CD4-positive, CD25-positive, alpha-beta regulatory T cell (primary cell): ENCODE results near the gene FABP1. TPM values are rescaled to one million over a fixed set of nuclear protein-coding genes. Genes with fewer than 3 reads are reported as not detected.
A peak's percentile ranks its signal among the peaks of the same experiment; 100 is the strongest.

ENCODE experiments used
- ATAC-seq, 2 donors: fragments of 150-1000 bp; cut with Tn5 transposase; one replicate each; pipeline ENCODE4 v1.10.0; 2021; ENCODE audit warnings: low read depth in 2 of 2, moderate number of reproducible peaks in 2 of 2, moderate library complexity in 1 of 2
- DNase-seq, 3 donors: peaks; one replicate each; pipeline versions ENCODE4 v3.0.0 to v3.0.0-alpha.2; 2012 to 2022; ENCODE audit warnings: mixed read lengths in 1 of 3
- H3K27ac ChIP-seq: one replicate; pipeline ENCODE4 v1.7.0; 2013; ENCODE audit warnings: mild to moderate bottlenecking, low read length; ENCODE audit not compliant: insufficient read depth, poor library complexity, severe bottlenecking
- H3K27me3 ChIP-seq: one replicate; pipeline ENCODE4 v1.7.0; 2013; ENCODE audit warnings: low read length; ENCODE audit not compliant: control insufficient read depth, insufficient read depth
- H3K36me3 ChIP-seq: one replicate; pipeline ENCODE4 v1.7.0; 2013; ENCODE audit warnings: mild to moderate bottlenecking, low read length, moderate library complexity; ENCODE audit not compliant: control insufficient read depth, insufficient read depth
- H3K4me1 ChIP-seq: 2 replicates; pipeline ENCODE4 v1.7.0; 2013; ENCODE audit warnings: mild to moderate bottlenecking, low read length; ENCODE audit not compliant: insufficient read depth, control insufficient read depth, poor library complexity, severe bottlenecking
- H3K4me3 ChIP-seq: one replicate; pipeline ENCODE4 v1.7.0; 2013; ENCODE audit warnings: low read depth, mild to moderate bottlenecking, low read length, moderate library complexity
- H3K9me3 ChIP-seq, 2 experiments: 1 replicate in 1 of 2; 2 replicates in 1 of 2; pipeline ENCODE4 v1.7.0; 2013; ENCODE audit warnings: low read length in 2 of 2, mild to moderate bottlenecking in 1 of 2, moderate library complexity in 1 of 2; ENCODE audit not compliant: control insufficient read depth in 2 of 2
- H3K27ac Mint-ChIP-seq, 3 donors: one replicate each; pipeline ENCODE4 v1.8.0; 2020 to 2022; ENCODE audit warnings: mild to moderate bottlenecking in 3 of 3, mixed read lengths in 3 of 3, moderate library complexity in 2 of 3
- H3K27me3 Mint-ChIP-seq: one replicate; pipeline ENCODE4 v1.8.0; 2022; ENCODE audit warnings: mild to moderate bottlenecking, mixed read lengths
- H3K36me3 Mint-ChIP-seq: one replicate; pipeline ENCODE4 v1.8.0; 2020; ENCODE audit warnings: mixed read lengths
- H3K4me1 Mint-ChIP-seq, 4 donors: one replicate each; pipeline ENCODE4 v1.8.0; 2020 to 2022; ENCODE audit warnings: mixed read lengths in 4 of 4, mild to moderate bottlenecking in 1 of 4
- H3K4me3 Mint-ChIP-seq, 4 donors: one replicate each; pipeline ENCODE4 v1.8.0; 2020 to 2022; ENCODE audit warnings: mild to moderate bottlenecking in 4 of 4, mixed read lengths in 4 of 4, moderate library complexity in 3 of 4
- H3K9me3 Mint-ChIP-seq, 7 donors: one replicate each; pipeline ENCODE4 v1.8.0; 2020 to 2022; ENCODE audit warnings: mixed read lengths in 7 of 7, mild to moderate bottlenecking in 3 of 7, moderate library complexity in 2 of 7
- polyA plus RNA-seq, 4 donors: library from polyadenylated mRNA; unstranded; fragments of 300-500 nt; fragmentation: Illumina TruSeq; gene quantifications; one replicate each; pipeline ENCODE4 v1.2.3, GENCODE V29; 2021
- total RNA-seq: library from RNA; stranded (reverse); gene quantifications from one replicate; pipeline ENCODE4 v1.2.3, GENCODE V29; 2022

Gene FABP1
- total and polyA plus RNA-seq, 5 donors from 2014 or later: not detected

- Histone ChIP-seq H3K4me3 (no peak overlapping the region), H3K27me3 (peaks cover 12% of the 10 kb centered on the region), H3K36me3 (no peaks in the 10 kb centered on the region), H3K27ac (no peak overlapping the region), H3K9me3 (no peaks in the 10 kb centered on the region), H3K4me1 (no peaks in the 10 kb centered on the region)
- no peak overlapping the region for H3K4me3 Mint-ChIP-seq
- no peaks in the 10 kb centered on the region for H3K4me1 Mint-ChIP-seq
- H3K36me3 Mint-ChIP-seq: no peaks in the 10 kb centered on the region
- H3K9me3 Mint-ChIP-seq: peaks cover 0 to 4% (median under 1%) of the 10 kb centered on the region in 7 donors
- peaks cover 47% of the 10 kb centered on the region for H3K27me3 Mint-ChIP-seq
- DNase-seq (no peak), ATAC-seq (no peak)
- H3K27ac Mint-ChIP-seq: no peak overlapping the region
Measured at GRCh38 chr2:88136817-88137216, 9.0 kb upstream of the FABP1 start.

GRCh38 chr2:88133875-88134274 lies 6.0 kb upstream of the FABP1 start:
- Mint-ChIP-seq H3K4me1 (peaks cover 0 to 2% (median 0%) of the 10 kb centered on the region in 4 donors), H3K27me3 (peaks cover 32% of the 10 kb centered on the region), H3K9me3 (peaks cover 0 to 2% (median 0%) of the 10 kb centered on the region in 7 donors), H3K36me3 (no peaks in the 10 kb centered on the region), H3K4me3 (no peak overlapping the region), H3K27ac (no peak overlapping the region)
- Histone ChIP-seq H3K36me3 (no peaks in the 10 kb centered on the region), H3K4me1 (no peaks in the 10 kb centered on the region), H3K4me3 (no peak overlapping the region), H3K27me3 (peaks cover 9% of the 10 kb centered on the region), H3K9me3 (no peaks in the 10 kb centered on the region), H3K27ac (no peak overlapping the region)
- no peak for DNase-seq
- ATAC-seq: no peak

GRCh38 chr2:88131999-88132368 lies 4.1 kb upstream of the FABP1 start:
- H3K27ac Mint-ChIP-seq: no peak overlapping the region
- Histone ChIP-seq H3K36me3 (no peaks in the 10 kb centered on the region), H3K9me3 (no peaks in the 10 kb centered on the region), H3K4me3 (no peak overlapping the region), H3K27ac (no peak overlapping the region), H3K27me3 (peaks cover 5% of the 10 kb centered on the region), H3K4me1 (no peaks in the 10 kb centered on the region)
- ATAC-seq (no peak), DNase-seq (no peak)
- H3K9me3 Mint-ChIP-seq: peaks cover 0 to 2% (median 0%) of the 10 kb centered on the region in 7 donors
- peaks cover 0 to 2% (median 0%) of the 10 kb centered on the region in 4 donors for H3K4me1 Mint-ChIP-seq
- H3K27me3 Mint-ChIP-seq: peaks cover 37% of the 10 kb centered on the region
- H3K4me3 Mint-ChIP-seq: no peak overlapping the region
- H3K36me3 Mint-ChIP-seq: no peaks in the 10 kb centered on the region

DNA sequence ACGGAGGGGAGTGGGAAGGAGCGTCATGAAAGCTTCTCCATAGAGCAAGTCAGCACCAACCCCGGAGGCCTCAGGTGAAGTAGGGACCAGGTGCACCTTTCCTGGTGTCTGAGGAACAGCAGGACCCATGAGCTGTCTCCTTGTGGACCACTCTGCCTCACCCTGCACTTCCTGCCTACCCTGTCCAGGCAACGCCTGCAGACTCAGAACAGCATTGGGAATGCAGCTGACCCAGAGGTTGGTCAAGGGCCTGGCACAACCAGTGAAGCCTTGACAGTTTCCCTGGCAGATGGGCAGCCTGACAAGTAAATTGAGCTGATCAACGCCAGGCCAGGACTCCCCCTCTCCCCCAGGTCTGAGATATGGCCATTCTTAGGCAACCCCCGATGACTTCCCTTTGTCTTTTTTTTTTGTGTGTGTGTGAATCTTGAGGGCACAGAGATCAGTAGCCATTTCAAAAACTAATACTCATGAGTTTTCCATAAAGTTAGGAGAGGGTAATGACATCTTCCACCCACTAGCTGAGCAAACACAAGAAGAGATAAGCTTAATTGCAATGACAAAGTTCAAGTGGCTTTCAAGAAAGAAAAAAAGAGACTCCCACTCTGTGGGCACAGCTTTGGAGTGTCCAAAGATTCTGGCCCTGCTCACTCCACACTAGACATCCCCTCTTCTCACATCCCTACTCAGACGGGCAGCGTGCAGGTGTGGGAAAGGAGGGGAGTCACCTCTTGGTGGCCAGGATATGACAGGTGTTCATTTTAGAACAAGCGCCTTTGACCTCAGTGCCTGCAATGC lies 3.5 kb upstream of the FABP1 start:
- Histone ChIP-seq H3K4me1 (no peaks in the 10 kb centered on the region), H3K4me3 (no peak overlapping the region), H3K9me3 (no peaks in the 10 kb centered on the region), H3K27ac (no peak overlapping the region), H3K27me3 (peaks cover 5% of the 10 kb centered on the region), H3K36me3 (no peaks in the 10 kb centered on the region)
- Mint-ChIP-seq H3K4me1 (peaks cover 0 to 2% (median 0%) of the 10 kb centered on the region in 4 donors), H3K27ac (no peak overlapping the region), H3K36me3 (no peaks in the 10 kb centered on the region), H3K9me3 (peaks cover 0 to 2% (median 0%) of the 10 kb centered on the region in 7 donors), H3K4me3 (no peak overlapping the region), H3K27me3 (peaks cover 37% of the 10 kb centered on the region)
- no peak for DNase-seq
- no peak for ATAC-seq

DNA sequence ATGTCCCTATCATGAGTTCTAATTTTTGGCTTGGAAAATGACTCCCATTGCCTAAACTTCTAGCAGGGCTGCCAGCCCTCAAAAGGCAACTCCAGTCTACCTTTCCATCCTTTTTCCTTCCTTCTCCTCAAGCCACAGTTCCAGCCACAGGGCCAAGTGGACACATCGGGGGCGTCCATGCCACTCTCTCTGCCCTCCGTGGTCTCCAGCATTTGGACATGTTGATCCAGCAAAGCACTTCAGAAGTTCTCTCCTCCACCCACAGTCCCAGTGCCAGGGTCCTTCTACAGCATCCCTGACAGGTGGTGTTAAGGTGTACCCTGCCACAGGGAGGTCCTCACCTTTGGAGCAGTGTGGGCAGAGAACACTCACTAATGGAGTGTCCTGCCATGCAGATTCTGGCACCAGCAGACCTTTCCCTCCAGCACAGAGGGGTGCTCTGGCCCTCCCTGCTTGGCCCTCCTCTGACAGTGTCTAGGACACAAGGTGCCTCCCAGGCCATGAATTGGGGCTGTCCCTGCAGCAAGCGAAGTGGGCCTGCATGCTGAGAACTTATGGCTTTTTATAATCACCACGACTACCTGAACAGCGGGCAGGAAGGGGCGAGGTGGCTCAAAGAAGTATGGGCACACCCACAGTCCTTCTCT lies 1.6 kb upstream of the FABP1 start:
- Histone ChIP-seq H3K36me3 (no peaks in the 10 kb centered on the region), H3K27me3 (peaks cover 2% of the 10 kb centered on the region), H3K9me3 (no peaks in the 10 kb centered on the region), H3K4me3 (no peak overlapping the region), H3K27ac (no peak overlapping the region), H3K4me1 (no peaks in the 10 kb centered on the region)
- no peak for ATAC-seq
- DNase-seq: no peak
- Mint-ChIP-seq H3K4me1 (peaks cover 0 to 2% (median 0%) of the 10 kb centered on the region in 4 donors), H3K36me3 (no peaks in the 10 kb centered on the region), H3K27ac (peak overlapping the region in 1 of 3 donors; percentile 81), H3K4me3 (no peak overlapping the region), H3K9me3 (peaks cover 0 to 1% (median 0%) of the 10 kb centered on the region in 7 donors), H3K27me3 (peaks cover 28% of the 10 kb centered on the region)

- H3K36me3 Mint-ChIP-seq: no peaks in the 10 kb centered on the region
- H3K9me3 Mint-ChIP-seq: peaks cover 0 to 1% (median 0%) of the 10 kb centered on the region in 7 donors
Measured at GRCh38 chr2:88128654-88129312, 921 bp upstream of the FABP1 start.

DNA sequence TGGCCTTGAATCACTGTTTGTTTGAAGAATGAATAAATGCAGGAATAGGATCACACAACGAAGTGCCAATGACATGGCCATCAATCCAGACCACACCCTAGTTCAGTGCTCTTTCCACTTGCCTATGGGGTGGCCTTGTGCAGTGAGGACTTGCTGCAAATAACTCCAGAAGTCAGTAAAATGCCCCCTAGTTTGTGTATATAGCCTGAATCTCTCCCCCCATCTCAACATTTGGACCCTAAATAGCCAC lies 299 bp downstream of the FABP1 start:
- no peak for ATAC-seq
- H3K9me3 ChIP-seq: no peaks in the 10 kb centered on the region
- Mint-ChIP-seq H3K4me1 (peaks cover 0 to 2% (median 0%) of the 10 kb centered on the region in 4 donors), H3K36me3 (no peaks in the 10 kb centered on the region), H3K27ac (no peak overlapping the region), H3K4me3 (no peak overlapping the region), H3K27me3 (peaks cover 22% of the 10 kb centered on the region), H3K9me3 (peaks cover 0 to 1% (median 0%) of the 10 kb centered on the region in 7 donors)
- no peak for DNase-seq
- no peaks in the 10 kb centered on the region for H3K36me3 ChIP-seq
- no peak overlapping the region for H3K27ac ChIP-seq
- H3K27me3 ChIP-seq: no peaks in the 10 kb centered on the region
- H3K4me1 ChIP-seq: no peaks in the 10 kb centered on the region
- H3K4me3 ChIP-seq: no peak overlapping the region

More at GRCh38 chr2:88128654-88129312, 921 bp upstream of the FABP1 start:
- Mint-ChIP-seq H3K27ac (no peak overlapping the region), H3K4me1 (peaks cover 0 to 2% (median 0%) of the 10 kb centered on the region in 4 donors), H3K27me3 (peaks cover 22% of the 10 kb centered on the region), H3K4me3 (no peak overlapping the region)
- no peak for ATAC-seq
- no peaks in the 10 kb centered on the region for H3K9me3 ChIP-seq
- no peak overlapping the region for H3K4me3 ChIP-seq
- H3K27ac ChIP-seq: no peak overlapping the region
- H3K4me1 ChIP-seq: no peaks in the 10 kb centered on the region
- H3K36me3 ChIP-seq: no peaks in the 10 kb centered on the region
- no peak for DNase-seq
- peaks cover 2% of the 10 kb centered on the region for H3K27me3 ChIP-seq
